IMR-90 (cell line): ENCODE measurements around the gene CAPN8.

Experiments
- CHD1 ChIP-seq: IDR thresholded peaks from 2 replicates; pipeline ENCODE4 v1.6.1; 2012; ENCODE audit warnings: low read depth, low read length, improper control_type of control experiment
- ELK1 ChIP-seq: fragments of 150-350 bp; IDR thresholded peaks from 2 replicates; pipeline ENCODE4 v1.6.1; 2016; ENCODE audit warnings: low read depth, mild to moderate bottlenecking, low read length, moderate library complexity, borderline replicate concordance
- FOS ChIP-seq: fragments of 150-350 bp; IDR thresholded peaks from 2 replicates; pipeline ENCODE4 v1.6.1; 2016; ENCODE audit warnings: low read depth, low read length
- MXI1 ChIP-seq: IDR thresholded peaks from 2 replicates; pipeline ENCODE4 v1.6.1; 2012; ENCODE audit warnings: low read depth, mild to moderate bottlenecking, low read length, moderate library complexity, borderline replicate concordance
- POLR2A ChIP-seq: IDR thresholded peaks from 2 replicates; pipeline ENCODE4 v1.6.1; 2012; ENCODE audit warnings: mild to moderate bottlenecking, low read depth, low read length
- RFX5 ChIP-seq: IDR thresholded peaks from 2 replicates; pipeline ENCODE4 v1.8.0; 2012; ENCODE audit warnings: low read depth, mild to moderate bottlenecking, low read length, moderate library complexity
- TF ChIP-seq, protein P1 (sequence below): conservative IDR thresholded peaks from 2 replicates; pipeline ENCODE4 v1.5.1; 2012; ENCODE audit warnings: mild to moderate bottlenecking, low read depth, low read length, improper control_type of control experiment

GRCh38 chr1:223512057-223512456, 153.4 kb downstream of the CAPN8 start:
- TF ChIP-seq POLR2A (no peak), MXI1 (no peak), FOS (no peak), RFX5 (no peak), CHD1 (no peak), ELK1 (no peak)
- TF ChIP-seq, protein P1, sequence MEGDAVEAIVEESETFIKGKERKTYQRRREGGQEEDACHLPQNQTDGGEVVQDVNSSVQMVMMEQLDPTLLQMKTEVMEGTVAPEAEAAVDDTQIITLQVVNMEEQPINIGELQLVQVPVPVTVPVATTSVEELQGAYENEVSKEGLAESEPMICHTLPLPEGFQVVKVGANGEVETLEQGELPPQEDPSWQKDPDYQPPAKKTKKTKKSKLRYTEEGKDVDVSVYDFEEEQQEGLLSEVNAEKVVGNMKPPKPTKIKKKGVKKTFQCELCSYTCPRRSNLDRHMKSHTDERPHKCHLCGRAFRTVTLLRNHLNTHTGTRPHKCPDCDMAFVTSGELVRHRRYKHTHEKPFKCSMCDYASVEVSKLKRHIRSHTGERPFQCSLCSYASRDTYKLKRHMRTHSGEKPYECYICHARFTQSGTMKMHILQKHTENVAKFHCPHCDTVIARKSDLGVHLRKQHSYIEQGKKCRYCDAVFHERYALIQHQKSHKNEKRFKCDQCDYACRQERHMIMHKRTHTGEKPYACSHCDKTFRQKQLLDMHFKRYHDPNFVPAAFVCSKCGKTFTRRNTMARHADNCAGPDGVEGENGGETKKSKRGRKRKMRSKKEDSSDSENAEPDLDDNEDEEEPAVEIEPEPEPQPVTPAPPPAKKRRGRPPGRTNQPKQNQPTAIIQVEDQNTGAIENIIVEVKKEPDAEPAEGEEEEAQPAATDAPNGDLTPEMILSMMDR, result no peak
